ENCODE data around the gene AEBP2.

The AEBP2 gene

DNA sequence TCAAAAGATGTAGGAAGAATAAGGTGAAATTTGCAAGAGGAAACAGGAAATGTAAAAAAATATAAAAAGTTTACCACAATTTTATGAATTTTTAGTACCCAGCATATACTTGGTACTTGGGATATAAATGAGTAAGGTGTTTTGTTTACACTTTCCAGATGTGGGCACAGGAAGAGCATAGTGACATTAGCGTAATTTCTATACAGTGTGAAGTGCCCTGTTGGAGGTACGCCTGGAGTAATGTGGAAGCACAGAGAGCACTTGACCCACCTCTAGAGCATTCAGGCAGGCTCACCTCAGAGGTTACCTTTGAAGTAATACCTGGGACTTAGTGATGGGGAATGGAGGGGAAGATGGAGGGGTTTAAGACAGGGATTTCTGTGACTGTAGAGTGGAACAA is 89.5 kb downstream of the AEBP2 start:
- no peak overlapping the region for H3K27ac ChIP-seq

DNA sequence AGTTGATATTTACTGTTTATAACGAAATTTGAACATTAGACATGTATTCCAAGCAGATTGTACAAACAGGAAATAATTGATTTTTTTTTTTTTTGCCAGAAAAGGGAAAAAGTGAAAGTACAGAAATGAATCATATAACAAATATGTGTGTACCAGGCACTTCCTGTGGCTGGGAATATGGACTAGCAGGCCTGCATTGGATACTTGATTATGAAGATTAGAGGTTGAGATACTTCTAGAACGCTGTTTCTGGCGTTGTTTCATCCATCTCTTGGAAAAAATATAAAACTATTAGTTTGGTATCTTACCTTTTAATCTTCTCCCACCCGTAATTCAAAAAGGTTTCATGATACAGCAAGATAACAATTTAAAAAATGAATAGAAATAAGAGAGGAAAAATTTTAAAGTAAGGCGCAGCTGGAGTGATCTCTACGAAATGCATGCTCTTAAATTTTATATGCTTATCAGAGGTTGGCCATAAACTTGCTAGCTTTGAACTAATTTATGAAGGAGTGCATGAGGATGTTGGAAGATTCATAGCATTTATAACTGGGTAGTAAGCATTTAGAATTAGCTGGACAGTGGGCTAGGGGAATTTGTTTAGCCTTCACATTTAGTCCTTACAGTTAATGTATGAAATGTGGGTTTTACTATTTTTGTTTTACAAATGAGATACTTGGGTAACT is 90.8 kb downstream of the AEBP2 start:
- no peak for TF ChIP-seq ZFX (IDR thresholded peaks at IDR 0.05)
- TF ChIP-seq, protein P1, sequence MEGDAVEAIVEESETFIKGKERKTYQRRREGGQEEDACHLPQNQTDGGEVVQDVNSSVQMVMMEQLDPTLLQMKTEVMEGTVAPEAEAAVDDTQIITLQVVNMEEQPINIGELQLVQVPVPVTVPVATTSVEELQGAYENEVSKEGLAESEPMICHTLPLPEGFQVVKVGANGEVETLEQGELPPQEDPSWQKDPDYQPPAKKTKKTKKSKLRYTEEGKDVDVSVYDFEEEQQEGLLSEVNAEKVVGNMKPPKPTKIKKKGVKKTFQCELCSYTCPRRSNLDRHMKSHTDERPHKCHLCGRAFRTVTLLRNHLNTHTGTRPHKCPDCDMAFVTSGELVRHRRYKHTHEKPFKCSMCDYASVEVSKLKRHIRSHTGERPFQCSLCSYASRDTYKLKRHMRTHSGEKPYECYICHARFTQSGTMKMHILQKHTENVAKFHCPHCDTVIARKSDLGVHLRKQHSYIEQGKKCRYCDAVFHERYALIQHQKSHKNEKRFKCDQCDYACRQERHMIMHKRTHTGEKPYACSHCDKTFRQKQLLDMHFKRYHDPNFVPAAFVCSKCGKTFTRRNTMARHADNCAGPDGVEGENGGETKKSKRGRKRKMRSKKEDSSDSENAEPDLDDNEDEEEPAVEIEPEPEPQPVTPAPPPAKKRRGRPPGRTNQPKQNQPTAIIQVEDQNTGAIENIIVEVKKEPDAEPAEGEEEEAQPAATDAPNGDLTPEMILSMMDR (conservative IDR thresholded peaks at IDR 0.05), result no peak
- no peak overlapping the region for H3K27ac ChIP-seq

More for the DNA sequence above, 89.5 kb downstream of the AEBP2 start:
- TF ChIP-seq, protein P1 (conservative IDR thresholded peaks at IDR 0.05), result no peak
- TF ChIP-seq ZFX (IDR thresholded peaks at IDR 0.05), result no peak

DNA sequence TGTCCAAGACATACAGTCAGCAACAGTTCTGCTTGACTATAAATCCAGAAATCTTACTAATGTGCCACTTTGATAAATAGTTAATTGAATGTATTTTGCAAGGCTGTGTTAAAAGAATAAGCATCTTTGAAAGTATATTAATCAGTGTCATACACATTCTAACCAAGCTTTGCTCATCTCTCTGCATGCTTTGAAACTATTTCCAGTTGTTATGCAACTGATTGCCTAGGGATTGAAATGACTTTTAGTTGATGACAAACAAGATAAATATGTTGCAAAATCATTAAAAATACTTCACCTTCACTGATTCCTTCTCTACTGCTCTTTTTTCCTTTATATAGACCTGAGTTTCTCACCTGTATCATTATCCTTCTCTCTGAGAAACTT is 91.3 kb downstream of the AEBP2 start:
- no peak overlapping the region for H3K27ac ChIP-seq
- no peak for TF ChIP-seq ZFX (IDR thresholded peaks at IDR 0.05)

DNA sequence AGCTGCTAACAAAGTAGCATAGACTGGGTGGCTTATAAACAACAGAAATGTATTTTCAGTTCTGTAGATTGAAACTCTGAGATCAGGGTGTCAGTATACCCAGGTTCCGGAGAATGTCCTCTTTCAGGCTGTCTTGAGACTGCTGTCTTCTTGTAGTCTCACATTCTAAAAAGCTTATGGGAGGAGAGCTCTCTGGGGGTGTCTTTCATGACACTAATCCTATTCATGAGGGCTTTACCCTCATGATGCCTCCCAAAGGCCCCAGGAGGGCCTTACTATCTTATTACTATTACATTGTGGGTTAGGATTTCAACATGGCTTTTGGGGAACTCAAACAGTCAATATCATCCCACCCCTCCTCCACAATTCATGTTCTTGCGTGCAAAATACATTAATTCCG is 94.3 kb downstream of the AEBP2 start:
- no peak overlapping the region for H3K27ac ChIP-seq
- TF ChIP-seq, protein P1 (conservative IDR thresholded peaks at IDR 0.05), result no peak
- no peak for TF ChIP-seq ZFX (IDR thresholded peaks at IDR 0.05)

DNA sequence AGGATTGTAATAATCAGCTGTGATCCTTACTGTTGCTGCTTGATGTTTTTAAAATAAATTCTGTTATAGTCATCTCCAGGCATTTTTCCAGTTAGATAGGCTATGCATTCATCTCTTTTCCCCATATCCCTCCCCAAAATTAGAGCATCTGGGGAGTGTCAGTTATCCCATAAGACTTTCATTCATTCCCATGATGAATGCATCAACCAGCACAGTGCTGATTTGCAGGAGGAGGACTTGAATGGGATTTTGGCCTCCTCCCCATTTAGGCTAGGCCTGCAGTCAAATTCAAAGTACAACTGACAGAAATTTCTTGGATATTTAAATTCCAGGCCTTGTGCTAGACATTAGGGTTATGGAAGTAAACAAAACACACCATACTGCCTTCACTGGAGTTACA is 99.8 kb downstream of the AEBP2 start:
- H3K27ac ChIP-seq, result no peak overlapping the region

DNA sequence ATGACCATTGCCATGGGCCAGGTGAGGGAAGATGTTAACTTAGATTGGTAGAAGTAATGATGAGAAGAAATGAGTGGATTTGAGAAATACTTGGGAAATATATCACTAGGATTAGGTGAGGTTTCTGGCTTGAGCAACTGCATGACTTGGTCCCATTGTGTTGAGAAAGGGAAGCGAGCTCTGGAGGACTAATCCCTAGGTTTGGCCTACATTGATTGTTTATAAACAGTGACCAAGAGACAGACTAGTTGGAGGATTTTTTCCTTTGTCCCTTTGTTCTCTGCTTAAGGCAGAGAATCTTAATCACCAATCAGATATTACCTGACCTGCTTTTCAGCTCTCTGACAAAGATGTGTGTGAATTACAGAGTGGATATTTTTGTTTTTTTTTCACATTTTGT is 100.5 kb downstream of the AEBP2 start:
- no peak overlapping the region for H3K27ac ChIP-seq
- TF ChIP-seq ZFX (IDR thresholded peaks at IDR 0.05), result no peak
- TF ChIP-seq, protein P1 (conservative IDR thresholded peaks at IDR 0.05), result no peak

More for the DNA sequence above, 99.8 kb downstream of the AEBP2 start:
- TF ChIP-seq, protein P1 (conservative IDR thresholded peaks at IDR 0.05), result no peak
- TF ChIP-seq ZFX (IDR thresholded peaks at IDR 0.05), result no peak

DNA sequence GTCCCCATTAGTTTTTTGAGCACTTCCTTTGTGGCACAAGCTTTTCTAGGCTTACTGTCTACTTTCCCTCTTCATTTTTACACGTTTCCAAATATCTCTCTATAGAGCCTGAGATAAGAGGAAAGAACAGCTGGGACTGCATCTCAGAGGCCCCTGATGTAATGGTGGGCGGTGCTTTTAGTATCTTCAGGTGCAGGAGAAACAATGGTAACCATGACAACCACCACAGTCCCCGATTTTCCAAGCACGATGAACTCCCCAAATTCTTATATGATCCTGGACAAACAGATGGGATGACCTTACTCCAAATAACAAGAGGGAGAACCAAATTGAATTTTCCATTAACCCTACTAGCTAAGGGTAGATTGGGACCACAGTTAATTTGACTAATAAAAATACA is 103.3 kb downstream of the AEBP2 start:
- no peak overlapping the region for H3K27ac ChIP-seq
- TF ChIP-seq, protein P1 (conservative IDR thresholded peaks at IDR 0.05), result no peak
- TF ChIP-seq ZFX (IDR thresholded peaks at IDR 0.05), result no peak

DNA sequence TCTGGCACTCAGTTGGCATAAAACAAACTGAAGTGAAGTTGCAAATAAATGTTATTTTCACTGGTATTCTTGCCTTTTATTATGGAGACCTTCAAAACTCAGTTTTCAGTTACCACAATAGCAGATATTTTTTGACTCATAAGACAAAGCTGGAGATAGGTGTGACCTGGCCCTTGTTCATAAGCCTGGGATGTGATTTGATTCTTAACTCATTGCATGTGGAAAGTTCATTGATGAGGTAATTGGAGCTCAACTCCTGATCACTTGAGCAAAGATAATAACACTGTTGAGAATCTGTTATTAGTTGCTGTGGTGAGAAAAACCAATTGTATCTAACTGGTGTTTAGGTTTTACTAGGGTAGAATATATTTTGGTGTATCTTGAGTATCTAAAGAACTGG is 105.1 kb downstream of the AEBP2 start:
- H3K27ac ChIP-seq, result no peak overlapping the region
- TF ChIP-seq, protein P1 (conservative IDR thresholded peaks at IDR 0.05), result no peak
- TF ChIP-seq ZFX (IDR thresholded peaks at IDR 0.05), result no peak
